GM21576 (cell line): ENCODE measurements around the gene POLR2L.

Experiments
- ATAC-seq: cut with Tn5 transposase; IDR thresholded peaks from one replicate; pipeline ENCODE4 v1.9.1; 2021; ENCODE audit warnings: mild to moderate bottlenecking, moderate library complexity; ENCODE audit not compliant: unreplicated experiment

The POLR2L gene

GRCh38 chr11:828506-829175 is 13.7 kb downstream of the POLR2L start:
- no peak for ATAC-seq

- no peak for ATAC-seq
These were observed 14.5 kb downstream of the POLR2L start, which contains the start of gene CRACR2B for GRCh38 chr11:827897-828192. Gene CRACR2B, plus strand, starts transcription at chr11:827919. Its CDS starts 689 bp downstream, at chr11:828608.

- peak; percentile 42 for ATAC-seq
These were observed 15.0 kb downstream of the POLR2L start for GRCh38 chr11:827146-827896.

GRCh38 chr11:826836-827145 is 15.5 kb downstream of the POLR2L start:
- peak; percentile 11 for ATAC-seq

GRCh38 chr11:826227-826621 is 16.1 kb downstream of the POLR2L start:
- no peak for ATAC-seq

GRCh38 chr11:825366-826226 is 16.7 kb downstream of the POLR2L start:
- no peak for ATAC-seq

- ATAC-seq = no peak
These were observed 17.4 kb downstream of the POLR2L start for GRCh38 chr11:824942-825341.

- no peak for ATAC-seq
These were observed 17.9 kb downstream of the POLR2L start for GRCh38 chr11:824292-824880.

- no peak for ATAC-seq
These were observed 18.7 kb downstream of the POLR2L start for GRCh38 chr11:823441-824291.

- ATAC-seq = no peak
These were observed 20.6 kb downstream of the POLR2L start for GRCh38 chr11:821512-822371.

GRCh38 chr11:820655-821511 is 21.4 kb downstream of the POLR2L start:
- ATAC-seq = no peak

GRCh38 chr11:819943-820649 is 22.2 kb downstream of the POLR2L start:
- peak; percentile 62 for ATAC-seq

GRCh38 chr11:819129-819931 is 23.0 kb downstream of the POLR2L start:
- ATAC-seq = peak; percentile 59

- ATAC-seq = no peak
These were observed 23.8 kb downstream of the POLR2L start, which contains the start of gene PNPLA2 for GRCh38 chr11:818396-819128. Gene PNPLA2, plus strand, starts transcription at chr11:818914. Its CDS starts 805 bp downstream, at chr11:819719.

GRCh38 chr11:816433-816779 is 25.9 kb downstream of the POLR2L start:
- ATAC-seq = no peak

GRCh38 chr11:815675-816432 is 26.5 kb downstream of the POLR2L start:
- ATAC-seq = no peak
